Spleen (tissue), 11 donors: ENCODE measurements around the gene HOXC11. TPM values are rescaled to one million over a fixed set of nuclear protein-coding genes. Genes with fewer than 3 reads are reported as not detected.

Experiments
- DNase-seq: peaks from one replicate; pipeline ENCODE4 v3.0.0-alpha.2; 2020
- H3K27ac ChIP-seq, 8 donors: fragments of 200-600 bp; sonication (generic) in 7 of 8; 1 replicate in 4 of 8; 2 replicates in 4 of 8; pipeline versions ENCODE4 v1.5.0 to v1.8.0; 2016 to 2021; ENCODE audit warnings: inconsistent platforms in 4 of 8, mild to moderate bottlenecking in 4 of 8, moderate library complexity in 1 of 8
- H3K27me3 ChIP-seq, 7 donors: fragments of 200-600 bp; sonication (generic) in 6 of 7; replicated peaks in 1 of 7; 1 replicate in 4 of 7; 2 replicates in 3 of 7; pipeline versions ENCODE4 v1.5.0 to v1.8.0; 2016 to 2021; ENCODE audit warnings: inconsistent platforms in 3 of 7, mild to moderate bottlenecking in 1 of 7
- H3K36me3 ChIP-seq, 6 donors: fragments of 200-600 bp; sonication (generic) in 5 of 6; 1 replicate in 4 of 6; 2 replicates in 2 of 6; pipeline versions ENCODE4 v1.5.0 to v1.8.0; 2016 to 2021; ENCODE audit warnings: inconsistent platforms in 2 of 6
- H3K4me1 ChIP-seq, 6 donors: fragments of 200-600 bp; sonication (generic) in 5 of 6; 1 replicate in 3 of 6; 2 replicates in 3 of 6; pipeline versions ENCODE4 v1.5.0 to v1.8.0; 2016 to 2021; ENCODE audit warnings: inconsistent platforms in 3 of 6
- H3K4me3 ChIP-seq, 8 donors: fragments of 200-600 bp; sonication (generic) in 7 of 8; 1 replicate in 4 of 8; 2 replicates in 4 of 8; pipeline versions ENCODE4 v1.5.0 to v1.8.0; 2016 to 2021; ENCODE audit warnings: inconsistent platforms in 4 of 8, mild to moderate bottlenecking in 4 of 8, moderate library complexity in 2 of 8
- H3K9me3 ChIP-seq, 8 donors: fragments of 200-600 bp; sonication (generic) in 7 of 8; 1 replicate in 4 of 8; 2 replicates in 4 of 8; pipeline versions ENCODE4 v1.5.0 to v1.8.0; 2016 to 2021; ENCODE audit warnings: inconsistent platforms in 4 of 8
- POLR2A ChIP-seq, 3 donors: fragments of 450-650 bp; IDR thresholded peaks; one replicate each; pipeline ENCODE4 v1.5.1; 2017; ENCODE audit warnings: antibody characterized with exemption in 3 of 3, mild to moderate bottlenecking in 1 of 3
- POLR2AphosphoS5 ChIP-seq, 3 donors: sonication (generic); formaldehyde crosslinking; IDR thresholded peaks; one replicate each; pipeline ENCODE4 v1.5.1; 2017; ENCODE audit warnings: antibody characterized with exemption in 3 of 3
- WGBS, 5 donors: extraction: QIAGEN DNeasy Blood & Tissue Kit in 3 of 5; methylation state at CpG; one replicate each; pipeline versions ENCODE4 v1.1.5 to v1.1.7; 2013 to 2018; 5-methylcytosine and 5-hydroxymethylcytosine counted together
- intact Hi-C: fragments of 100-400 bp; cut with DNase I; formaldehyde crosslinking; loops from one replicate; pipeline ENCODE4 v1.15.0; 2023; ENCODE audit warnings: low total_unique reads
- polyA plus RNA-seq, 3 donors: library from polyadenylated mRNA; stranded (reverse); fragments of 200-250 nt; gene quantifications; one replicate each; pipeline ENCODE4 v1.2.1, GENCODE V29; 2013
- total RNA-seq, 7 donors: library from RNA; depleted of rRNA in 3 of 7; stranded (reverse); fragments of >200 nt in 3 of 7; fragmentation: NEBNext Ultra II Directional in 4 of 7; extraction: Animal tissue kit (Norgen Biotek cat#: 25700) in 4 of 7; gene quantifications; one replicate each; pipeline versions ENCODE4 v1.1.0 to v1.2.1, GENCODE V29; 2016 to 2021
- TF ChIP-seq, protein P1 (sequence below), 11 experiments: fragments of 200-600 bp in 7 of 11; fragments of 450-650 bp in 4 of 11; sonication (generic) in 4 of 11; IDR thresholded peaks in 8 of 11; conservative IDR thresholded peaks in 3 of 11; 1 replicate in 7 of 11; 2 replicates in 4 of 11; pipeline versions ENCODE4 v1.4.0 to v1.8.0; 2016 to 2021; ENCODE audit warnings: antibody characterized with exemption in 11 of 11, inconsistent platforms in 4 of 11, mild to moderate bottlenecking in 1 of 11
- donor health status: healthy with polysubstance abuse.
- donor health status: DM: no; HTN: no; CAD: no; lungs with moderate emphysema.
- donor health status: DM: no; HTN: no; CAD: no.
- donor health status: Bipolar disorder and iron deficiency.
- donor health status: healthy.
- donor health status: DM: no; HTN: no; CAD: no.
- donor health status: DM: yes; HTN: yes; CAD: no.

Gene HOXC11
- total and polyA plus RNA-seq, 10 donors = not detected

DNA sequence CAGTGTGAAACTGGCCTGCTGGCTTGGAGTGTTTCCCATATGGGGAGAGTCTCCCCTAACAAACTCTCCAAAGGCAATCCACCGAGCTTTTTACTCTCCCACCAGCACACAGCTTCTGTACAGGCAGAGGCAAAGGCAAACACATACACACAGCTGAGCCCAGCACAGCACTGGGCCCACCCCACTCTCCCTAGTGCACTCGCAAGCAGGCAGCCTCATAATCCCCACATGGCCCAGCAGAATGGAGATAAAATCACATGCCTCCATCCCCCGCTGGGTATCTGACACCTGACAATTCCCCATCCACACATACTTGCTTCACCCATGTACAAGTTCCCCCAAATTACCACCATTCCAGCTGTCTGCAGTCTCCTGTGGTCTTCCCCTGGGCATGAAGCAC lies 14.8 kb upstream of the HOXC11 start:
- peaks cover 34 to 100% (median 100%) of the 10 kb centered on the region in 7 donors for H3K27me3 ChIP-seq
- H3K27ac ChIP-seq = no peak overlapping the region
- peak; percentile 27 for DNase-seq
- H3K9me3 ChIP-seq = peaks cover 0 to 6% (median 0%) of the 10 kb centered on the region in 8 donors
- 15 to 29% (median 21%) methylated on average over 3 of the region's 3 CpGs for WGBS, 5 donors
- TF ChIP-seq POLR2A (IDR thresholded peaks at IDR 0.05) = no peak
- no peak for TF ChIP-seq POLR2AphosphoS5 (IDR thresholded peaks at IDR 0.05)
- TF ChIP-seq, protein P1, sequence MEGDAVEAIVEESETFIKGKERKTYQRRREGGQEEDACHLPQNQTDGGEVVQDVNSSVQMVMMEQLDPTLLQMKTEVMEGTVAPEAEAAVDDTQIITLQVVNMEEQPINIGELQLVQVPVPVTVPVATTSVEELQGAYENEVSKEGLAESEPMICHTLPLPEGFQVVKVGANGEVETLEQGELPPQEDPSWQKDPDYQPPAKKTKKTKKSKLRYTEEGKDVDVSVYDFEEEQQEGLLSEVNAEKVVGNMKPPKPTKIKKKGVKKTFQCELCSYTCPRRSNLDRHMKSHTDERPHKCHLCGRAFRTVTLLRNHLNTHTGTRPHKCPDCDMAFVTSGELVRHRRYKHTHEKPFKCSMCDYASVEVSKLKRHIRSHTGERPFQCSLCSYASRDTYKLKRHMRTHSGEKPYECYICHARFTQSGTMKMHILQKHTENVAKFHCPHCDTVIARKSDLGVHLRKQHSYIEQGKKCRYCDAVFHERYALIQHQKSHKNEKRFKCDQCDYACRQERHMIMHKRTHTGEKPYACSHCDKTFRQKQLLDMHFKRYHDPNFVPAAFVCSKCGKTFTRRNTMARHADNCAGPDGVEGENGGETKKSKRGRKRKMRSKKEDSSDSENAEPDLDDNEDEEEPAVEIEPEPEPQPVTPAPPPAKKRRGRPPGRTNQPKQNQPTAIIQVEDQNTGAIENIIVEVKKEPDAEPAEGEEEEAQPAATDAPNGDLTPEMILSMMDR (IDR thresholded peaks at IDR 0.05 in 8 of 11, conservative IDR thresholded peaks at IDR 0.05 in 3 of 11) = no peak
- H3K4me3 ChIP-seq = no peak overlapping the region
- intact Hi-C loops = no loop called here
- H3K36me3 ChIP-seq = no peaks in the 10 kb centered on the region
- H3K4me1 ChIP-seq = peaks cover 0 to 45% (median 19%) of the 10 kb centered on the region in 6 donors

DNA sequence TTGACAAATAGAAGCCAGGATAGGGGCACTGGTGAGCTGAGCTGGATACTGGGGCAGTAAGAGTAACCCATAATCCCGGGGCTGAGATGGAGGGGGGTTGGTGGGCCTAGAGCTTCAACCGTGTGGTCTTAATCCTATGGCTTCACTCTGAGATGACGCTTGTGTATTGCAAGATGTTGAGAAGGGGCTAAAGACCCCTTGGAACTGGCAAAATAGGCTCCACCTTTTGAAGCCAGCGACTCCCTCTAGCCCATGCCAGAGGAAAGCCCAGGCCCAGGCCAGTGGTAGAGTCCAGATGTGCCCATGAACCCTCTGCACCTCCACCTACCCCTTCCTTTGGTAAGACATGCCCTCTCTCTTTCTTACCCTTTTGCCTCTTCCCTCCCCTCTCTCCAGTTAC lies 13.6 kb upstream of the HOXC11 start:
- peaks cover 0 to 6% (median 0%) of the 10 kb centered on the region in 8 donors for H3K9me3 ChIP-seq
- peaks cover 0 to 54% (median 27%) of the 10 kb centered on the region in 6 donors for H3K4me1 ChIP-seq
- H3K4me3 ChIP-seq = no peak overlapping the region
- TF ChIP-seq POLR2A (IDR thresholded peaks at IDR 0.05) (no peak), POLR2AphosphoS5 (IDR thresholded peaks at IDR 0.05) (no peak)
- TF ChIP-seq, protein P1 (IDR thresholded peaks at IDR 0.05 in 8 of 11, conservative IDR thresholded peaks at IDR 0.05 in 3 of 11) = no peak
- 5 to 14% (median 9%) methylated on average over 4 of the region's 4 CpGs for WGBS, 5 donors
- intact Hi-C loops = no loop called here
- DNase-seq = no peak
- peaks cover 29 to 100% (median 100%) of the 10 kb centered on the region in 7 donors for H3K27me3 ChIP-seq
- no peaks in the 10 kb centered on the region for H3K36me3 ChIP-seq
- no peak overlapping the region for H3K27ac ChIP-seq

DNA sequence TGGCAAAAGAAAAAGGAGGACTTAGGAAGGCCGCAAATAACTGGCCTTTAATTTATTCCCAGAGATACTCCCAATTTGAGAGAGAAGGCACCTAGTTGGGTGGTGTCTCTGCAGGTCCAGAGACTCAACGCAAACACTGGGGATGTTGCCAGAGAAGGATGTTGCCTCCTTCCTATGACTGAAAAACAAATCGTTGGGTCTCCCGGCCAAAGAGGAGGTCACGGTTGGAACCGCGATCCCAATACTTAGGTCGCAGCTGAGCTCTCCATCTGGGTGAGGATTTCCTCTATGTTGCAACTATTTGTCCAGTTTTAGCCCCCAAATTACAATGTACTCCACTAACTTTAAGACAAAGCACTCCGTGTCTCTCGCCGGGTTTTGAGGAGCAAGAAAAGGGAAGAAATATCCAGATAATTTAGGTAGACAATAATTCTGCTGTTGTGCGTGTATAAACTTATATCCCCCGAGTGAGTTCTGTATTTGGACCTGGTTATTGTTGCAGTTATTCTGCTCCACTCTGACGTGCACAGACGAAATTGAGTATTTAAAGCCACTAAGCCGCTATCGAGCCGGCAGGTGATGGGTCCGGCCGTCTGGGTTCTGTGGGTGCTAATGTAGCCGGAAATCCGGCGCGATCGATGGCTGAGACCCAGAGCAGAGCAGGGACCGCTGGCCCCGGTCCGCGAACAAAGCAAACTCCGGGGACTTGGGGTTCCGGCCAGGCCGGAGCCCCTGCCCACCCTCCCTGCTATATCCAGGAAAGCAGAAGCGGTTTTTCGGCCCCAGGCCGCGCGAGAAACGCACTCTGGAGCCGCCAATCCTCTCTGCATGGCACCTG lies 12.5 kb upstream of the HOXC11 start:
- Histone ChIP-seq H3K27me3 (peaks cover 30 to 100% (median 100%) of the 10 kb centered on the region in 7 donors), H3K4me3 (no peak overlapping the region), H3K27ac (no peak overlapping the region), H3K4me1 (peaks cover 0 to 55% (median 22%) of the 10 kb centered on the region in 6 donors), H3K36me3 (no peaks in the 10 kb centered on the region), H3K9me3 (peaks cover 0 to under 1% (median 0%) of the 10 kb centered on the region in 8 donors)
- TF ChIP-seq POLR2A (IDR thresholded peaks at IDR 0.05) (no peak), POLR2AphosphoS5 (IDR thresholded peaks at IDR 0.05) (no peak)
- TF ChIP-seq, protein P1 (IDR thresholded peaks at IDR 0.05 in 8 of 11, conservative IDR thresholded peaks at IDR 0.05 in 3 of 11) = no peak
- no peak for DNase-seq
- 8 to 15% (median 9%) methylated on average over 25 to 39 of the region's 39 CpGs for WGBS, 5 donors
- intact Hi-C loops = no loop called here

DNA sequence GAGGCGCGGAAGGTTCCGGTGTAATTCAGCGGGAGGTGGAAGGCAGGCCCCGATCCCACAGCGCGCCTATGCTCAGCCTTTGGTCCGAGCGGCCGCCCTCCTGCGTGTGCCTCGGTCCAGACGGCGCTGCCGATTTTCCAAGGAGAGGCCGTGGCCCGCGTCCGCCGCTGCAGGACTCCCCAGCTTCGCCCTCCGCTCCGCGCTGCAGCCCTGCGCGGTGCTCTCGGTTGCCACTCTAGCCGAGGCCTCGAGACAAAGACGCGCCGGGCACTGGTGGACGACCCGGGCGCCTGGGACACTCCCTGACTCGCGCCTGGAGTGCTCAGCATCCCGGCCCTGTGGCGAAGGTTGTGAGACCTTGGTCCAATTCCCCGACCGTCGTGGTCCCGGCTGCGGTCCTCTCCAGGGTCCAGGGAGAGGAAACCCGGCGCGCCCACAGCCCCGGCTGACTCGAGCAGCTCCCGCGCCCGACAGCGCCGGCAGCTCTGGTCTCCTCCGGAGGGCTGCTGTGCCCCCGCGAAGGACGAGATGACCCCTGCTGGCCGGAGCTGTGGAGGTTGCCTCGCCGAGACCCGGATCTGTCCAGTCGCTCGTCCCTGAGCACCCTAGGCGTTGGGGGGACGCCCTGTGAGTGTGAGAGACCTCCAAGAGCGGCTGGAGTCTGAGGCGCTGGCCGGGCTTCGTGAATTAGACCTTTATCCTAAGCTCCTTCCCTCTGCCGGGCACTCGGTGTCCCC lies 11.7 kb upstream of the HOXC11 start:
- H3K27me3 ChIP-seq = peaks cover 30 to 100% (median 100%) of the 10 kb centered on the region in 7 donors
- no peak overlapping the region for H3K27ac ChIP-seq
- H3K36me3 ChIP-seq = no peaks in the 10 kb centered on the region
- peaks cover 0 to 55% (median 29%) of the 10 kb centered on the region in 6 donors for H3K4me1 ChIP-seq
- no peaks in the 10 kb centered on the region for H3K9me3 ChIP-seq
- TF ChIP-seq POLR2AphosphoS5 (IDR thresholded peaks at IDR 0.05) (no peak), POLR2A (IDR thresholded peaks at IDR 0.05) (no peak)
- TF ChIP-seq, protein P1 (IDR thresholded peaks at IDR 0.05 in 8 of 11, conservative IDR thresholded peaks at IDR 0.05 in 3 of 11) = no peak
- intact Hi-C loops = no loop called here
- 3 to 5% (median 4%) methylated on average over 17 to 72 of the region's 72 CpGs for whole genome bisulfite sequencing, 5 donors
- peak; percentile 64 for DNase-seq
- no peak overlapping the region for H3K4me3 ChIP-seq
